ENCODE data around the gene NOXA1. TPM values are rescaled to one million over a fixed set of nuclear protein-coding genes. Genes with fewer than 3 reads are reported as not detected.

NOXA1 gene
- total and polyA plus RNA-seq, 2 of the 8 experiments (the other 6 are each of a cell fraction or from before 2014, with no cell fraction given), result 0.34 to 0.91 TPM

- no peaks in the 10 kb centered on the region for H3K23me2 ChIP-seq (ENCODE audit: low read depth, low read length)
- no peak overlapping the region for H4K8ac ChIP-seq (ENCODE audit: extremely low read depth, insufficient read depth, low read length)
- H2AFZ ChIP-seq (ENCODE audit: low read length), result no peak overlapping the region
- H3K27ac ChIP-seq (ENCODE audit: low read depth, low read length), result no peak overlapping the region
- H3K4ac ChIP-seq (replicated peaks; ENCODE audit: insufficient read length, low read depth, low read length), result no peak overlapping the region
- H3K18ac ChIP-seq (ENCODE audit: extremely low read depth, low read length), result no peak overlapping the region
- H2AK5ac ChIP-seq (ENCODE audit: low read depth, low read length), result no peak overlapping the region
- H2BK5ac ChIP-seq (ENCODE audit: low read depth, low read length), result no peak overlapping the region
- H3K23ac ChIP-seq (ENCODE audit: insufficient read length), result no peak overlapping the region
- FAIRE-seq (no peak), DNase-seq (ENCODE audit: low read depth in 1 of 2, low spot score in 2 of 2) (no peak)
- CTCF ChIA-PET (ENCODE audit: partially characterized antibody), result interaction anchor here (2.3 kb wide), 1 partner anchor 12 kb away, joined by 6 read pairs; no protein-coding TSS in a partner anchor
- H3K79me1 ChIP-seq (ENCODE audit: low read depth, low read length), result no peaks in the 10 kb centered on the region
- H3K4me3 ChIP-seq (ENCODE audit: extremely low read depth in 1 of 4, insufficient read depth in 2 of 4, low read depth in 3 of 4, low read length in 4 of 4), result no peak overlapping the region
- H2BK15ac ChIP-seq (ENCODE audit: low read length), result no peak overlapping the region
- no peak overlapping the region for H4K91ac ChIP-seq (replicated peaks; ENCODE audit: insufficient read length, low read length)
- no peak overlapping the region for H3K4me2 ChIP-seq (ENCODE audit: insufficient read depth in 1 of 2, low read depth in 2 of 2, low read length in 2 of 2)
- no peak overlapping the region for H3K56ac ChIP-seq (replicated peaks; ENCODE audit: insufficient read length, low read depth, low read length)
- H3K9ac ChIP-seq (replicated peaks in 1 of 4; ENCODE audit: extremely low read depth in 1 of 4, low read depth in 3 of 4, low read length in 3 of 4), result no peak overlapping the region
- H3K36me3 ChIP-seq (ENCODE audit: control insufficient read depth in 2 of 4, insufficient read depth in 4 of 4, low read length in 3 of 4), result no peaks in the 10 kb centered on the region
- H3K79me2 ChIP-seq (ENCODE audit: control insufficient read depth in 1 of 2, insufficient read depth in 2 of 2, low read length in 2 of 2), result no peaks in the 10 kb centered on the region
- peaks cover 0 to 3% (median 0%) of the 10 kb centered on the region in 4 experiments; a peak in 2 of 7 replicates for H3K4me1 ChIP-seq (replicated peaks in 1 of 4; ENCODE audit: control insufficient read depth in 3 of 4, insufficient read depth in 4 of 4, low read length in 3 of 4)
- POLR2A ChIA-PET (ENCODE audit: partially characterized antibody), result interaction anchor here (1.1 to 2.5 kb wide), 3 partner anchors 10 to 11 kb away, joined by 4 to 11 read pairs (median 8); partner anchors contain the start of genes EXD3 and NOXA1
- no peak overlapping the region for H2BK12ac ChIP-seq (ENCODE audit: low read depth, low read length)
- H4K20me1 ChIP-seq (replicated peaks in 1 of 2; ENCODE audit: control insufficient read depth in 1 of 2, insufficient read depth in 2 of 2, low read length in 2 of 2), result no peaks in the 10 kb centered on the region
- no peak overlapping the region for H2BK20ac ChIP-seq (ENCODE audit: low read length)
- WGBS, 2 experiments (ENCODE audit: extremely low coverage in 1 of 2, insufficient coverage in 1 of 2, insufficient read length in 1 of 2, insufficient replicate concordance in 2 of 2, low coverage in 1 of 2, low lambda C conversion rate in 2 of 2, missing lambda C conversion rate in 1 of 2), result 91% methylated on average over 20 of the region's 26 CpGs; no CpG with 5 or more reads in 1 of the 2 experiments
- H4K5ac ChIP-seq (ENCODE audit: insufficient read length, low read depth, low read length), result no peak overlapping the region
- H3K27me3 ChIP-seq (replicated peaks in 1 of 4; ENCODE audit: control insufficient read depth in 3 of 4, extremely low read depth in 1 of 4, insufficient read depth in 3 of 4, low read length in 3 of 4), result no peaks in the 10 kb centered on the region
- no peaks in the 10 kb centered on the region for H3K9me3 ChIP-seq (ENCODE audit: insufficient read depth in 2 of 2, low read depth in 1 of 2, low read length in 1 of 2)
- H2BK120ac ChIP-seq (replicated peaks; ENCODE audit: low read depth, low read length), result no peak overlapping the region
- no peak overlapping the region for H3K14ac ChIP-seq (ENCODE audit: insufficient read length)
- TF ChIP-seq SIX5 (IDR thresholded peaks at IDR 0.05; ENCODE audit: low read depth, low read length), result no peak
- TF ChIP-seq GTF2F1 (IDR thresholded peaks at IDR 0.05; ENCODE audit: borderline replicate concordance, low read depth, low read length), result no peak
- no peak for TF ChIP-seq MAFK (IDR thresholded peaks at IDR 0.05; ENCODE audit: low read depth, low read length)
- no peak for TF ChIP-seq ASH2L (IDR thresholded peaks at IDR 0.05; ENCODE audit: low read length)
- no peak for TF ChIP-seq CBX8 (IDR thresholded peaks at IDR 0.05; ENCODE audit: borderline replicate concordance, low read depth, low read length)
- no peak for TF ChIP-seq POLR2AphosphoS5 (IDR thresholded peaks at IDR 0.05; ENCODE audit: low read depth, low read length)
- TF ChIP-seq TCF12 (IDR thresholded peaks at IDR 0.05; ENCODE audit: low read depth, low read length), result no peak
- TF ChIP-seq RNF2 (IDR thresholded peaks at IDR 0.05; ENCODE audit: borderline replicate concordance, low read depth, low read length, missing control alignments, poor library complexity, severe bottlenecking), result no peak
- TF ChIP-seq PHF8 (conservative IDR thresholded peaks at IDR 0.05; ENCODE audit: low read depth, low read length), result no peak
- TF ChIP-seq, protein P1, sequence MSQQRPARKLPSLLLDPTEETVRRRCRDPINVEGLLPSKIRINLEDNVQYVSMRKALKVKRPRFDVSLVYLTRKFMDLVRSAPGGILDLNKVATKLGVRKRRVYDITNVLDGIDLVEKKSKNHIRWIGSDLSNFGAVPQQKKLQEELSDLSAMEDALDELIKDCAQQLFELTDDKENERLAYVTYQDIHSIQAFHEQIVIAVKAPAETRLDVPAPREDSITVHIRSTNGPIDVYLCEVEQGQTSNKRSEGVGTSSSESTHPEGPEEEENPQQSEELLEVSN (IDR thresholded peaks at IDR 0.05), result no peak
- no peak for TF ChIP-seq CBX5 (IDR thresholded peaks at IDR 0.05; ENCODE audit: low read depth, low read length)
- TF ChIP-seq CHD1 (IDR thresholded peaks at IDR 0.05; ENCODE audit: low read depth, low read length), result no peak
- TF ChIP-seq ZNF274 (IDR thresholded peaks at IDR 0.05; ENCODE audit: borderline replicate concordance, extremely low read depth, low read length), result no peak
- TF ChIP-seq TEAD4 (IDR thresholded peaks at IDR 0.05; ENCODE audit: low read depth, low read length), result no peak
Measured at GRCh38 chr9:137433916-137434431, 10.8 kb downstream of the NOXA1 start.
